ENCODE results near the gene HAUS3.
"Not testable (repeated sequence)": the region's sequence is repeated elsewhere in the genome, so short reads cannot be mapped to it uniquely, and the experiment has no call there.

Gene HAUS3

DNA sequence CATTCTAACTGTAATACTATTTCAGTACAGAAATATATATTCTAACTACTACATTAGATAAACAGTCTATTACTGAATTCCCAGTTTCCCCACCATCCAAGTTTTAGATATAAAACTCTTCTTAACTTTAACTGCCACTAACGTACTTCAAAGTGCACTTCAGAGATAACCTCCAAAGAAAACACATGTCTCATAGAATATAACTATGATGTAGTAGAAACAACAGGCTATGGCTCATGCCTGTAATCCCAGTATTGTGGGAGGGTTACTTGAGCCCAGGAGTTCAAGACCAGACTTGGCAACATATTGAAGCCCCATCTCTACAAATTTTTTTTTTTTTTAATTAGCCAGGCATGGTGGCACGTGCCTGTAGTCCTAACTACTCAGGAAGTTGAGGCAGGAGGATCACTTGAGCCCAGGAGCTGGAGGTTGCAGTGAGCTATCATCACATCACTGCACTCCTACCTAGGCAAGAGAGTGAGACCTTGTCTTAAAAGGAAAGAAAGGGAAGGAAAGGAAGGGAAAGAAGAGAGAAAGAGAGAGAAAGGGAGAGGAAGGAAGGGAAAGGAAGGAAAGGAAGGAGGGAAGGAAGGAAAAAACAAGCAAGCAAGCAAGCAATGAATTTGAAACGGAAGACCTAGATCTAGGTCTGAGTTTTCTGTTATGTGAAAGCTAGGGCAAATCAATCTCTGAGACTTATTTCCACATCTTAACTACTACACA, 4.8 kb downstream of the HAUS3 start:
- Histone ChIP-seq H3K36me3 (peaks cover 69% of the 10 kb centered on the region), H3K9me3 (ENCODE audit: severe bottlenecking) (no peaks in the 10 kb centered on the region), H3K4me3 (ENCODE audit: low read depth, low read length) (no peak overlapping the region), H3K27me3 (ENCODE audit: insufficient read depth, low read depth, severe bottlenecking) (no peaks in the 10 kb centered on the region), H3K27ac (no peak overlapping the region)
- TF ChIP-seq, protein P1, sequence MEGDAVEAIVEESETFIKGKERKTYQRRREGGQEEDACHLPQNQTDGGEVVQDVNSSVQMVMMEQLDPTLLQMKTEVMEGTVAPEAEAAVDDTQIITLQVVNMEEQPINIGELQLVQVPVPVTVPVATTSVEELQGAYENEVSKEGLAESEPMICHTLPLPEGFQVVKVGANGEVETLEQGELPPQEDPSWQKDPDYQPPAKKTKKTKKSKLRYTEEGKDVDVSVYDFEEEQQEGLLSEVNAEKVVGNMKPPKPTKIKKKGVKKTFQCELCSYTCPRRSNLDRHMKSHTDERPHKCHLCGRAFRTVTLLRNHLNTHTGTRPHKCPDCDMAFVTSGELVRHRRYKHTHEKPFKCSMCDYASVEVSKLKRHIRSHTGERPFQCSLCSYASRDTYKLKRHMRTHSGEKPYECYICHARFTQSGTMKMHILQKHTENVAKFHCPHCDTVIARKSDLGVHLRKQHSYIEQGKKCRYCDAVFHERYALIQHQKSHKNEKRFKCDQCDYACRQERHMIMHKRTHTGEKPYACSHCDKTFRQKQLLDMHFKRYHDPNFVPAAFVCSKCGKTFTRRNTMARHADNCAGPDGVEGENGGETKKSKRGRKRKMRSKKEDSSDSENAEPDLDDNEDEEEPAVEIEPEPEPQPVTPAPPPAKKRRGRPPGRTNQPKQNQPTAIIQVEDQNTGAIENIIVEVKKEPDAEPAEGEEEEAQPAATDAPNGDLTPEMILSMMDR (IDR thresholded peaks at IDR 0.05; ENCODE audit: low read depth, low read length): no peak
- no peak for DNase-seq

DNA sequence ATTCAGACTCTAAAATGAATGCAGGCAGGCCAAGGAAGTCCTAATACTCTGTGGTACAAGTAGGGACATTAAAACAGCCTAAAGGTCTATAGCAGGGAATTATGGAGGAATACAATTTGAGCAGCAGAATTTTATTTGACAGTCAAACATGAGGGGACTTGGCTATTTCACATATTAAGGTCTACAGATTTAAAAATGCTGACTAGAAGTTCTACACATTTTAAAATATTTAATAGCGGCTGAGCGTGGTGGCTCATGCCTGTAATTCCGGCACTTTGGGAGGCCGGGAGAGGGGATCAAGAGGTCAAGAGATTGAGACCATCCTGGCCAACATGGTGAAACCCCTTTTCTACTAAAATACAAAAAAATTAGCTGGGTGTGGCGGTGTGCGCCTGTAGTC, 10.8 kb downstream of the HAUS3 start:
- TF ChIP-seq, protein P1 (IDR thresholded peaks at IDR 0.05; ENCODE audit: low read depth, low read length): no peak
- Histone ChIP-seq H3K27ac (no peak overlapping the region), H3K4me3 (ENCODE audit: low read depth, low read length) (no peak overlapping the region), H3K9me3 (ENCODE audit: severe bottlenecking) (no peaks in the 10 kb centered on the region), H3K36me3 (peaks cover 40% of the 10 kb centered on the region), H3K27me3 (ENCODE audit: insufficient read depth, low read depth, severe bottlenecking) (no peaks in the 10 kb centered on the region)
- DNase-seq: no peak

DNA sequence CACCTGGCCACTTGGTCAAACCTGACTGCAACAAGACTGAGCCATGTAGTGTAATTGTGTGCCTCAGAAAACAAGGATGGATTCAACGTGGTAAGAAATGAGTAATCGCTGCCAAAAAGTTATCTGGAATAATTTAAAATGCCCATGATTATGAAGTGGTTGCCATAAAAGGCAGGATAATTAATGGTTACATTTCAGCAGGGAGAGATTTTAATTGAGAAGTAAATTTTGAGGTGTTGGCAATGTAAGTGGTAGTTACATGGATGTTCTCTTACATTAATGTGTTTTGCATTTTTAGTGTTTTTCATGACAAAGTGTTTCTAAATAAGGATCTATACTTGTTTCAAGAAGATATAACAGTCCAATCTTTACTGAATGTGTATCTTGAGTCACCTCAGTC, 15.7 kb downstream of the HAUS3 start:
- no peak for DNase-seq
- Histone ChIP-seq H3K4me3 (ENCODE audit: low read depth, low read length) (no peak overlapping the region), H3K27ac (no peak overlapping the region), H3K9me3 (ENCODE audit: severe bottlenecking) (no peaks in the 10 kb centered on the region), H3K36me3 (peaks cover 8% of the 10 kb centered on the region; the same call in 1 of the 2 replicates), H3K27me3 (ENCODE audit: insufficient read depth, low read depth, severe bottlenecking) (no peaks in the 10 kb centered on the region)
- TF ChIP-seq, protein P1 (IDR thresholded peaks at IDR 0.05; ENCODE audit: low read depth, low read length): no peak

DNA sequence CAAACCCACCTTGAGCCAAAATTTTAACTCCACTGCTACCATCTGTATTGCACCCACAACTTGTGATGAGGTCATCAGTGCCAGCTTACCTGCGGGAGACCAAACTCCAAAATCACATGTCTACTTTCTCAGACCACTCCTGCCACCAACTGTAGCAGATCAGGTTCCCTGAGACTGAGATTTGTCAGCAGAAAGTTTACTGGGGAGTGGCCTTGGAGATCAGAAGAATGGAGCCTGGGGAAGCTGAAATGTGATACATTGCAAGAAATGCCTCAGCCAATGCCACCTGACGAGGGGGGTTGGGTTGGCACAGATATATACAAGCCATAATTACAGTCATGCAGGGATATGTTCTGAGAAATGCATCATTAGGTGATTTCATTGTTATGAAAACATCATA, 19.1 kb downstream of the HAUS3 start:
- no peak for DNase-seq
- TF ChIP-seq, protein P1 (IDR thresholded peaks at IDR 0.05; ENCODE audit: low read depth, low read length): no peak

DNA sequence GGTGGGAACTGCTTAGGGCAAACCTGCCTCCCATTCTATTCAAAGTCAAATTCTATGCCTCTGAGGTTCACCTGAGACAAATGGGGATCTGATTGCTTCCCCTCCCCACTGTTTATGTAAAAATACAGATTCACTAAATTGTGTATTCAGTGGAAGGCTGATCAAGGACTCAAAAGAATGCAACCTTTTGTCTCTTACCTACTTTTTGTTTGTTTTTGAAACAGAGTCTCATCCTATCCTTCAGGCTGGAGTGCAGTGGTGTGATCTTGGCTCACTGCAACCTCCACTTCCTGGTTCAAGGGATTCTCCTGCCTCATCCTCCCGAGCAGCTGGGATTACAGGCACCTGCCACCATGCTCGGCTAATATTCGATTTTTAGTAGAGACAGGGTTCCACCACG, 20.5 kb downstream of the HAUS3 start:
- not testable (repeated sequence) for H3K27ac ChIP-seq; DNase-seq; H3K9me3 ChIP-seq (ENCODE audit: severe bottlenecking); H3K27me3 ChIP-seq (ENCODE audit: insufficient read depth, low read depth, severe bottlenecking); H3K36me3 ChIP-seq; H3K4me3 ChIP-seq (ENCODE audit: low read depth, low read length)

More for the DNA sequence above, 19.1 kb downstream of the HAUS3 start:
- Histone ChIP-seq H3K9me3 (ENCODE audit: severe bottlenecking) (no peaks in the 10 kb centered on the region), H3K36me3 (0 out of 2 replicates have a peak, but pooled peaks cover 3% of the 10 kb centered on the region), H3K27ac (no peak overlapping the region), H3K4me3 (ENCODE audit: low read depth, low read length) (no peak overlapping the region), H3K27me3 (ENCODE audit: insufficient read depth, low read depth, severe bottlenecking) (no peaks in the 10 kb centered on the region)

DNA sequence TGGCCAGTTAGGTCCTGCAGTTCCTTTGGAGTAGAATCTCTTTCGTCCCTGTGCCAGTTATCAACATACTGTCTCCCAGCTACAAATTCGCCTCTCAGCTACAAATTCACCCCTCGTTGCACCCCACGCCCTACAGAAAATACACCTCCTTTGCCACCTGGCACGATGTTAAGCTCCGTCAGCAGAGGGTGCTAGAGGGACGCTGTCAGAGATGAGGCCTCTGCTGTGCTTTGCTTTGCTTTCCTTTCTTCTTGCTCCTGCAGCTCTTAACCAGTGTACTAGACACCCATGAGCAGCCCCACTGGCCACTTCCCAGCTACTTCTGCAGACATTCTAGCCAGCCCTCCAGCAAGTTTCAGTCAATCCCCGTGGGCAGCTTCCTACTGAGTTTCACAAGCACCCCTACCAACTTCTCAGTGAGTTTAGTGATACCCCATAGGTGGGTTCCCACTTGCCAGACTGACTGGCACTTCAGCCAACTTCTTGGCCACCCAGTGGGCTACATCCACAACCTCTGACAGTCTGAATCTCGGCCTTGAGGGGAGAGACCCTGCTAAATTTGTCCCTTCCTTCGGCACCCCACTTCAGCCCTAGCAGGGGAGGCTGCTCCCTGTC, 21.8 kb downstream of the HAUS3 start:
- TF ChIP-seq, protein P1 (IDR thresholded peaks at IDR 0.05; ENCODE audit: low read depth, low read length): peak; percentile 98
- Histone ChIP-seq H3K27ac (no peak overlapping the region), H3K9me3 (ENCODE audit: severe bottlenecking) (no peaks in the 10 kb centered on the region), H3K36me3 (0 out of 2 replicates have a peak, but pooled peaks cover 3% of the 10 kb centered on the region), H3K4me3 (ENCODE audit: low read depth, low read length) (no peak overlapping the region), H3K27me3 (ENCODE audit: insufficient read depth, low read depth, severe bottlenecking) (no peaks in the 10 kb centered on the region)
- DNase-seq: peak; percentile 79
